Trophoblast cell (in vitro differentiated cells and primary cell): Measurements from ENCODE around the gene ENPP7.

ENCODE experiments used
- DNase-seq, 2 donors: peaks; one replicate each; pipeline ENCODE4 v3.0.0-alpha.2; 2016
- H2AFZ ChIP-seq: 2 replicates; pipeline ENCODE4 v1.6.1; 2013; ENCODE audit warnings: low read length, moderate library complexity, mild to moderate bottlenecking; ENCODE audit not compliant: insufficient read depth, poor library complexity
- H2AK5ac ChIP-seq: 2 replicates; pipeline ENCODE4 v1.6.1; 2013; ENCODE audit warnings: mild to moderate bottlenecking, low read length
- H2BK120ac ChIP-seq: 2 replicates; pipeline ENCODE4 v1.6.1; 2013; ENCODE audit warnings: low read length, mild to moderate bottlenecking, moderate library complexity; ENCODE audit not compliant: insufficient read depth, poor library complexity
- H2BK12ac ChIP-seq: 2 replicates; pipeline ENCODE4 v1.6.1; 2013; ENCODE audit warnings: mild to moderate bottlenecking, low read length, moderate library complexity
- H2BK5ac ChIP-seq: 2 replicates; pipeline ENCODE4 v1.6.1; 2013; ENCODE audit warnings: low read length, low read depth, moderate library complexity, mild to moderate bottlenecking; ENCODE audit not compliant: poor library complexity
- H3K14ac ChIP-seq: 2 replicates; pipeline ENCODE4 v1.6.1; 2013; ENCODE audit warnings: mild to moderate bottlenecking, low read length
- H3K18ac ChIP-seq: 2 replicates; pipeline ENCODE4 v1.6.1; 2013; ENCODE audit warnings: mild to moderate bottlenecking, low read length
- H3K23ac ChIP-seq: 2 replicates; pipeline ENCODE4 v1.6.1; 2013; ENCODE audit warnings: low read length
- H3K27ac ChIP-seq: 2 replicates; pipeline ENCODE4 v1.5.1; 2013; ENCODE audit warnings: low read depth, mild to moderate bottlenecking, inconsistent platforms, low read length, moderate library complexity
- H3K27me3 ChIP-seq: 2 replicates; pipeline ENCODE4 v1.6.1; 2013; ENCODE audit warnings: inconsistent platforms, mild to moderate bottlenecking, low read length, moderate library complexity; ENCODE audit not compliant: insufficient read depth
- H3K36me3 ChIP-seq, 2 experiments: 1 replicate in 1 of 2; 2 replicates in 1 of 2; pipeline ENCODE4 v1.6.1; 2013; ENCODE audit warnings: low read length in 2 of 2, mild to moderate bottlenecking in 2 of 2, moderate library complexity in 1 of 2; ENCODE audit not compliant: insufficient read depth in 2 of 2, control insufficient read depth in 1 of 2
- H3K4ac ChIP-seq: 2 replicates; pipeline ENCODE4 v1.6.1; 2013; ENCODE audit warnings: low read depth, mild to moderate bottlenecking, low read length, moderate library complexity
- H3K4me1 ChIP-seq, 2 experiments: 1 replicate in 1 of 2; 2 replicates in 1 of 2; pipeline ENCODE4 v1.6.1; 2013; ENCODE audit warnings: low read length in 2 of 2, mild to moderate bottlenecking in 2 of 2, moderate library complexity in 1 of 2; ENCODE audit not compliant: insufficient read depth in 2 of 2, control insufficient read depth in 1 of 2
- H3K4me2 ChIP-seq: 2 replicates; pipeline ENCODE4 v1.6.1; 2013; ENCODE audit warnings: inconsistent platforms, mild to moderate bottlenecking, low read length, moderate library complexity
- H3K4me3 ChIP-seq: 2 replicates; pipeline ENCODE4 v1.5.1; 2013; ENCODE audit warnings: mild to moderate bottlenecking, low read depth, low read length, inconsistent platforms
- H3K79me1 ChIP-seq: one replicate; pipeline ENCODE4 v1.6.1; 2013; ENCODE audit warnings: low read length
- H3K79me2 ChIP-seq: 2 replicates; pipeline ENCODE4 v1.6.1; 2013; ENCODE audit warnings: low read length, mild to moderate bottlenecking; ENCODE audit not compliant: control insufficient read depth, insufficient read depth, poor library complexity
- H3K9ac ChIP-seq: 2 replicates; pipeline ENCODE4 v1.6.1; 2013; ENCODE audit warnings: mild to moderate bottlenecking, low read length
- H3K9me3 ChIP-seq: 2 replicates; pipeline ENCODE4 v1.6.1; 2013; ENCODE audit warnings: low read depth, mild to moderate bottlenecking, control low read depth, inconsistent platforms, low read length; ENCODE audit not compliant: insufficient read depth
- H4K12ac ChIP-seq: 2 replicates; pipeline ENCODE4 v1.6.1; 2013; ENCODE audit warnings: low read depth, mild to moderate bottlenecking, low read length, moderate library complexity
- H4K8ac ChIP-seq: 2 replicates; pipeline ENCODE4 v1.6.1; 2013; ENCODE audit warnings: low read depth, mild to moderate bottlenecking, low read length, moderate library complexity
- H4K91ac ChIP-seq: one replicate; pipeline ENCODE4 v1.6.1; 2013; ENCODE audit warnings: low read depth, mild to moderate bottlenecking, low read length, moderate library complexity
- WGBS: extraction: QIAGEN DNeasy Blood & Tissue Kit; methylation state at CpG from one replicate; pipeline ENCODE4 v1.1.7; 2013; ENCODE audit warnings: missing lambda C conversion rate; ENCODE audit not compliant: insufficient read length, insufficient coverage; ENCODE audit errors: extremely low coverage; 5-methylcytosine and 5-hydroxymethylcytosine counted together

Gene ENPP7

DNA sequence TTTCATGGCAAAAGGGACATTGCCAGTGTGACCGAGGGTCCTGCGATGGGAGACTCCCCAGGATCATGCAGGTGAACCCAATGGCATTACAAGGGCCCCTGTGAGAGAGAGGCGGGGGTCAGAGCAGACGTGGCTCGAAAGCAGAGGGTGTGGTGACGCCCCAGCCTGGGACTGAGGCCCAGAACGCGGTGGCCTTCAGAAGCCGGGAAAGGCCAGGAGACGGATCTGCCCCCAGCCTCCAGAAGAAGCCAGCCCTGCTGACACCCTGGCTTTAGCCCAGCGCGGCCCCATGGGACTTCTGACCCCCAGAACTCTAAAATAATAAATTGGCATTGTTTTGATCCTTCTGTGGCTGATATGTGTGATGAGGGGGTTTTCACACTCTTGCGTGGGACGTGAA lies 17.4 kb upstream of the ENPP7 start:
- no peak overlapping the region for H2AFZ ChIP-seq

DNA sequence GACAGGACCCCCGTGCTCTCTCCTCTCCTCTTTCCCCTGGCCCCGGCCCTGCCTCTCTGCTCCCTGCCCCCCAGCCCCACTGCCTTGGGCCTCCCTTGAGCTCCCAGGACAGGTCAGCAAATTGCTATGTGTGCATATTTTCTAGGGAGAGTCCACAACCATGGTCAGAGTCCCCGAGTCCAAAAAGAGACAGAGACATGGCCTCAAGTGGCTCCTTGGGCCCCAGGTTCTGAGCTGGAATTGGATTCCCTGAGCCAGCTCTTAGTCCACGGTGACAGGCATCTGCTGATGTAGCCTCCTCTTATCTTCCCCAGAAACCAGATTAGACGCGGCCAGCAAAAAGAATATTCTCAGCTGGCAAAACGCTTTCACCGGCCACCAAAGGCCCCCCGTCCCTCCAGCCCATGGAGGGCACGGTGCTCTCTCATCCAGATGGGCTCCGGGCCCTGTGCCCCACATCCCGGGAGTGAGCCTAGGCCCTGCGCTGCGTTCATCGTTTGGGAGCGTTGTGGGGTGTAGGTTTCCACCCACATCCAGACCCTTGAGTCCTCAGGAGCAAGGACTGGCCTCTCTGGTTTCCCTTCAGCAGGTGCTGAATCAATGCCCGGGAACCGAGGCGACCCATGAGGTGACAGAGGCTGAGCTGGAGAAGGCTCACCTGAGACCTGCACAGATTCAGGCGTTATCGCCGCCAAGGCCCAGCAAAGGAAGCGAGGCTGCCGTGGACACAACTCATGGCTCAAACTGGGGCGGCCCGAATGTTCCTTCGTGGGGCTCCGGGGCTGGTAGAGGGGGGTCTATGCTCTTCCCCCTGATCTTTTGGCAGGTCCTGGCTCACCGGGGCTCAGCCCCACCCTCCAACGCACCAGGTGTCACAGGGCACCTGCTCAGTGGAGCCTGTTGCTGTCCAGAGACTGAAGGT lies 16.3 kb upstream of the ENPP7 start:
- H3K36me3 ChIP-seq: no peaks in the 10 kb centered on the region
- H3K27ac ChIP-seq: no peak overlapping the region
- no peak overlapping the region for H4K91ac ChIP-seq
- H3K79me2 ChIP-seq: no peaks in the 10 kb centered on the region
- no peak overlapping the region for H3K9ac ChIP-seq
- H3K4me3 ChIP-seq: no peak overlapping the region
- no peak overlapping the region for H2BK120ac ChIP-seq
- H2AFZ ChIP-seq: no peak overlapping the region
- no peak overlapping the region for H3K18ac ChIP-seq
- no CpG with 5 or more reads among the region's 30 CpGs for WGBS
- no peak overlapping the region for H4K12ac ChIP-seq
- no peak for DNase-seq
- H3K23ac ChIP-seq: no peak overlapping the region
- no peaks in the 10 kb centered on the region for H3K4me1 ChIP-seq
- H2BK5ac ChIP-seq: no peak overlapping the region
- H4K8ac ChIP-seq: no peak overlapping the region
- no peaks in the 10 kb centered on the region for H3K9me3 ChIP-seq
- H3K79me1 ChIP-seq: no peaks in the 10 kb centered on the region
- H3K27me3 ChIP-seq: no peaks in the 10 kb centered on the region
- no peak overlapping the region for H3K4ac ChIP-seq
- H2BK12ac ChIP-seq: no peak overlapping the region
- H3K4me2 ChIP-seq: no peak overlapping the region
- no peak overlapping the region for H2AK5ac ChIP-seq
- H3K14ac ChIP-seq: no peak overlapping the region

More for the DNA sequence above, 17.4 kb upstream of the ENPP7 start:
- no peak overlapping the region for H4K91ac ChIP-seq
- no peaks in the 10 kb centered on the region for H3K9me3 ChIP-seq
- H3K79me1 ChIP-seq: no peaks in the 10 kb centered on the region
- H3K23ac ChIP-seq: no peak overlapping the region
- H3K4me2 ChIP-seq: no peak overlapping the region
- H3K14ac ChIP-seq: no peak overlapping the region
- no peak overlapping the region for H2BK120ac ChIP-seq
- no peak overlapping the region for H3K18ac ChIP-seq
- no peak overlapping the region for H2BK12ac ChIP-seq
- H3K27ac ChIP-seq: no peak overlapping the region
- no peaks in the 10 kb centered on the region for H3K27me3 ChIP-seq
- no peak for DNase-seq
- no peak overlapping the region for H2AK5ac ChIP-seq
- no peak overlapping the region for H4K12ac ChIP-seq
- H4K8ac ChIP-seq: no peak overlapping the region
- H3K4me3 ChIP-seq: no peak overlapping the region
- no peaks in the 10 kb centered on the region for H3K4me1 ChIP-seq
- H3K4ac ChIP-seq: no peak overlapping the region
- no peaks in the 10 kb centered on the region for H3K79me2 ChIP-seq
- WGBS: no CpG with 5 or more reads among the region's 14 CpGs
- no peaks in the 10 kb centered on the region for H3K36me3 ChIP-seq
- no peak overlapping the region for H2BK5ac ChIP-seq
- no peak overlapping the region for H3K9ac ChIP-seq

DNA sequence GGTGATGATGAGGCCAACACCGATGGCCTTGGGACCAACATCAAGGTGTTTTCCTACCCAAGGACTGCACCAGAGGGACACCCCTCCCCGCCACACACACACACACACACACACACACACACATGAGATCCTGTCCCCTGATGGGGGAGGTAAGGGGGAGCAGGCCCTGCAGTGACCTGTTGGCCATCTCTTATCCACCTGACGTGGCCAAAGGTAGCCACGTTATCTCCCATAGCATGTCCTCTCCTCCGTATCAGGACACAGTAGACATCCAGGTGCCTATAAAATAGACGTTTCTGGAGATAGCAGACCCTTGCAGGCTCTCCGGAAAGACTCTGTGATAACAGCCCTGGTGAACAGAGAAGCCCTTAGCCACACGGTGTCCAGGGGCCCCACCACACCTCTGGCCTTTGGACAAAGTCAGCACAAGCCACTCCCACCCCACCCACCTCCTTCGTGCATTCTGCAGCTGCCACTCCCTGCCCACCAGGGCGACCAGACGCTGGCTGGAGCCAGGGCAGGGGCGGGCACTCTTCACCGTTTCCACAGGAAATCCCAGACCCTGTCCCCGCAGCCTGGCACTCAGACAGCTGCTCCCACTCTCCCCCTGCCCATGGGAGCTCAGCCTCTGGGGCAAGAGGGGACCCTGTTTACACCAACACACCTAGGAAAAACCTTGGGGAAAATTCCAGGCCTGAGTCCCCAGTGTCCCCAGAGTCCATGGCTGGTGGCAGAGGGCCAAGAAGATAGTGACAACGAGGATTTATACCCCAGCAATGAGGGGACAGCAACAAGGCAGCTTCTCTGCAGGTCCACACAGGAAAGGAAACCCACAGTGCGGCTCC lies 15.4 kb upstream of the ENPP7 start:
- Histone ChIP-seq H2AK5ac (no peak overlapping the region), H3K9me3 (peaks cover 1% of the 10 kb centered on the region), H2BK5ac (no peak overlapping the region), H3K4me1 (no peaks in the 10 kb centered on the region), H3K9ac (no peak overlapping the region), H2BK120ac (no peak overlapping the region), H3K14ac (no peak overlapping the region), H3K4me2 (no peak overlapping the region), H3K4ac (no peak overlapping the region), H3K79me2 (no peaks in the 10 kb centered on the region), H3K18ac (no peak overlapping the region), H3K23ac (no peak overlapping the region), H3K27me3 (no peaks in the 10 kb centered on the region), H3K36me3 (no peaks in the 10 kb centered on the region), H3K4me3 (no peak overlapping the region), H2AFZ (no peak overlapping the region), H4K8ac (no peak overlapping the region), H4K12ac (no peak overlapping the region), H3K27ac (no peak overlapping the region), H4K91ac (no peak overlapping the region), H2BK12ac (no peak overlapping the region), H3K79me1 (no peaks in the 10 kb centered on the region)
- DNase-seq: no peak
- WGBS: no CpG with 5 or more reads among the region's 16 CpGs

DNA sequence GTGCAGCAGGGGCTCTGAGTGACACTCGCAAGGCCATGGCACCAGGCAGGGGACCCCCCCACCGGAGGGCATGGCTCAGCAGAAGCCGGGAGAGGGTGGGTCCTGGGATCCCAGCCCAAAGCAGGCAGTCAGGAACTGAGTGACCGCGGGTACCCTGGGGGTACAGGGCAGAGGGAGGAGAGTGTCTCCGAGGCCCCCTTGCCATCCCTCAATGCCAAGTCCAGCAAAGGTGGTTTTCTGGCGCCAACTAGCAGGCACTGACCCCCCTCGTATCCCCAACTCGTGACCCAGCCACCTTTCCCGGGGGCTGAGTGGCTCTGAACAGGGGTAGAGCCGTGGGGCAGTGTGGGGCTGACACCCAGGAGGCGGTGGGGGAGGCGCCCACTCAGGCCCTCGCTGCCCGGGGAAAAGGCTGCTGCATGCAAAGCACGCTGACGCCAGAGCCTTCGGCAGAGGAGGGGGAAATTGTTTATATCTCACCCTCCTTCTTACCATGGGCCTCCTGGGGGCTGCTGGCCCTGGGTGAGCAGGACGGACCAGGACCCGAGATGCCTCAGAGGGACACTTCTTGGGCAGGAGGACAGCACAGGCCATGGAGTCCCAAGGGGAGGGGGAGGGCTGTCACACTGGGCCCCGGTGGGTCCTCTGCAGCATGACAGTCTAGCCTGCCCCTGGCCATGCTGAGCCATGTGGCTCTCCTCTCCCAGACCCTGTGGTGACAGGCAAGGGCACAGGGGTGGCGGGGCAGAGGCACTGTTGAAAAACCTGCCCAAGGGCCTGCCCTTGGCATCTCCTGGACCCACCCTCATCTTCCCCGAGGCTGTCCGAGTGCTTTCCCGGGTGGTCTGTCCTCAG lies 14.6 kb upstream of the ENPP7 start:
- Histone ChIP-seq H3K23ac (no peak overlapping the region), H2AFZ (no peak overlapping the region), H2AK5ac (no peak overlapping the region), H3K27me3 (no peaks in the 10 kb centered on the region), H3K9me3 (peaks cover 1% of the 10 kb centered on the region), H2BK120ac (no peak overlapping the region), H2BK12ac (no peak overlapping the region), H3K4me2 (no peak overlapping the region), H3K4ac (no peak overlapping the region), H3K27ac (no peak overlapping the region), H3K36me3 (no peaks in the 10 kb centered on the region), H3K79me2 (no peaks in the 10 kb centered on the region), H4K91ac (no peak overlapping the region), H3K9ac (no peak overlapping the region), H3K14ac (no peak overlapping the region), H2BK5ac (no peak overlapping the region), H3K79me1 (no peaks in the 10 kb centered on the region), H3K18ac (no peak overlapping the region), H4K8ac (no peak overlapping the region), H3K4me1 (no peaks in the 10 kb centered on the region), H3K4me3 (no peak overlapping the region), H4K12ac (no peak overlapping the region)
- DNase-seq: no peak
- WGBS: no CpG with 5 or more reads among the region's 25 CpGs
